C4-2B (cell line): ENCODE measurements around the gene MIGA1.
"Not testable (repeated sequence)": the region's sequence is repeated elsewhere in the genome, so short reads cannot be mapped to it uniquely, and the experiment has no call there.

Experiments
- H3K27ac ChIP-seq: fragments of 450-650 bp; 2 replicates; pipeline ENCODE4 v1.5.1; 2017
- CTCF ChIP-seq: fragments of 450-650 bp; conservative IDR thresholded peaks from 2 replicates; pipeline ENCODE4 v1.5.1; 2017; ENCODE audit warnings: mild to moderate bottlenecking
- ZFX ChIP-seq: fragments of 450-650 bp; IDR thresholded peaks from 2 replicates; pipeline ENCODE4 v1.6.1; 2017

MIGA1 gene

DNA sequence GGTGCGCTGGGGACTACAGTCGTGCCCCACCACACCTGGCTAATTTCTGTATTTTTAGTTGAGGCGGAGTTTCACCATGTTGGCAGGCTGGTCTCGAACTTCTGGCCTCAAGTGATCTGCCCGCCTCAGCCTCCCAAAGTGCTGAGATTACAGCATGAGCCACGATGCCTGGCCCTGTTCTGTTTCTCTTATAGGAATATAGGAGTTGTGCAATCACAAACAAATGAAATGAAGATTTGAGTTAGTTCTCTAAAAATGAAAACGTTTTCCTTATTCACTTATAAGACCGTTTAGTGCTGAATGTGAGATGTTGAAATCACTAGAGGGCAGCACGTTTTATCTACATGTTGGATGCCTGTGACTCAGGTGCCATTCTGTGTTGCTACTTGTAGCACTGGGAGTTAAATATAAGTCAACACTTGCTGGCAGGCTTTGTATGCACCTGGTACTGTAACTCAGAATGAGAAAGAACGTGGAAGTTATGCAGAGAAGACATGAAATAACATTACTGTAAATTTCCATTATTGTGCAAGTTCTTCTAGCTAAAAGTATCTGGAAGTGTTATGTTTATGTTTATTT lies 45.8 kb downstream of the MIGA1 start:
- TF ChIP-seq ZFX: no peak
- TF ChIP-seq CTCF: peak; percentile 65
- H3K27ac ChIP-seq: no peak overlapping the region

DNA sequence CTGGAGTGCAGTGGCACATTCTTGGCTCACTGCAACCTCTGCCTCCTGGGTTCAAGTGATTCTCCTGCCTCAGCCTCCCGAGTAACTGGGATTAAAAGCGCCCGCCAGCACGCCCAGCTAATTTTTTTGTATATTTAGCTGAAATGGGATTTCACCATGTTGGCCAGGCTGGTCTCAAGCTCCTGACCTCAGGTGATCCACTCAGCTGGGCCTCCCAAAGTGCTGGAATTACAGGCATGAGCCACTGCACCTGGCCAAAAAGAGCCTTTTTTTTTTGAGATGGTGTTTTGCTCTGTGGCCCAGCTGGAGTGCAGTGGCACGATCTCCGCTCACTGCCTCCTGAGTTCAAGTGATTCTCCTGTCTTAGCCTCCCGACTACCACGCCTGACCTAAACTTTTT lies 47.4 kb downstream of the MIGA1 start:
- H3K27ac ChIP-seq: not testable (repeated sequence)

GRCh38 chr1:77828098-77828497 lies 48.6 kb downstream of the MIGA1 start:
- no peak overlapping the region for H3K27ac ChIP-seq
- TF ChIP-seq CTCF (no peak), ZFX (no peak)

- no peak overlapping the region for H3K27ac ChIP-seq
- TF ChIP-seq CTCF (no peak), ZFX (no peak)
Observed at GRCh38 chr1:77829851-77830250, 50.4 kb downstream of the MIGA1 start.

GRCh38 chr1:77830946-77831345 lies 51.5 kb downstream of the MIGA1 start:
- no peak overlapping the region for H3K27ac ChIP-seq
- no peak for TF ChIP-seq CTCF
- no peak for TF ChIP-seq ZFX

DNA sequence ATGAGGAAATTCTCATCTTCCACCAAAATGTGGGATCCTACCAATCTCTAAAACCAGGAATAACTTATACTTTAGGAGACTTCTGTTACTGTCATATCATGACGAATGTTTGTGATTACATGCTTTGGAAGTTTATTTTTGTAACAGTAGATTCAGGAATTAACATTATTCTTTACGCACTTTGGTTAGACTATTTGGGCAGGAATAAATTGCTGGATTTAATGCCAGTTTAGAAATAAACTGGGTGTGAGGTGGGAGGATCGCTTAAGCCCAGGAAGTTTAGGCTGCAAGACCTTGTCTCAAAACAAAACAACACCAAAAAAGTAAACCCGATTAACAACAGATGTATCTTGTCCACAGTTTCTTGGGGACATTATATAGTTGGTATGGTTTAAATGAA lies 52.1 kb downstream of the MIGA1 start:
- no peak for TF ChIP-seq ZFX
- no peak for TF ChIP-seq CTCF
- H3K27ac ChIP-seq: no peak overlapping the region

GRCh38 chr1:77831976-77832711 lies 52.7 kb downstream of the MIGA1 start:
- no peak overlapping the region for H3K27ac ChIP-seq

More at GRCh38 chr1:77831976-77832711, 52.7 kb downstream of the MIGA1 start:
- TF ChIP-seq CTCF (no peak), ZFX (no peak)
